Activated CD4-positive, alpha-beta T cell treated with anti-CD3 and anti-CD28 coated beads, Interleukin-2, amount 10 ng/mL, durations not matched to agents 7 days and 5 days (primary cell): Measurements from ENCODE around the gene AFF3. TPM values are rescaled to one million over a fixed set of nuclear protein-coding genes. Genes with fewer than 3 reads are reported as not detected.

ENCODE experiments used
- total RNA-seq, 2 experiments: library from RNA; stranded (reverse); gene quantifications; one replicate each; pipeline ENCODE4 v1.2.3, GENCODE V29; 2021

The AFF3 gene
- total RNA-seq, 2 experiments from 2014 or later, result 7.4 to 13.0 TPM

Other genes with a start within 250 kb of the AFF3 start
- under 1 TPM; 0.02 TPM for gene LONRF2, start 179.9 kb upstream of the AFF3 start, total RNA-seq